Choroid plexus epithelial cell (primary cell): ENCODE measurements around the gene HBM.

Source experiments
- DNase-seq: peaks from one replicate; pipeline ENCODE4 v3.0.0-alpha.2; 2010; ENCODE audit warnings: low read depth
- H3K4me3 ChIP-seq: 2 replicates; pipeline ENCODE4 v1.5.1; 2011; ENCODE audit warnings: low read depth, mild to moderate bottlenecking, control low read depth, low read length, moderate library complexity
- TF ChIP-seq, protein P1 (sequence below): conservative IDR thresholded peaks from 2 replicates; pipeline ENCODE4 v1.5.1; 2011; ENCODE audit warnings: low read depth, mild to moderate bottlenecking, control low read depth, inconsistent platforms, low read length, moderate library complexity

HBM gene

DNA sequence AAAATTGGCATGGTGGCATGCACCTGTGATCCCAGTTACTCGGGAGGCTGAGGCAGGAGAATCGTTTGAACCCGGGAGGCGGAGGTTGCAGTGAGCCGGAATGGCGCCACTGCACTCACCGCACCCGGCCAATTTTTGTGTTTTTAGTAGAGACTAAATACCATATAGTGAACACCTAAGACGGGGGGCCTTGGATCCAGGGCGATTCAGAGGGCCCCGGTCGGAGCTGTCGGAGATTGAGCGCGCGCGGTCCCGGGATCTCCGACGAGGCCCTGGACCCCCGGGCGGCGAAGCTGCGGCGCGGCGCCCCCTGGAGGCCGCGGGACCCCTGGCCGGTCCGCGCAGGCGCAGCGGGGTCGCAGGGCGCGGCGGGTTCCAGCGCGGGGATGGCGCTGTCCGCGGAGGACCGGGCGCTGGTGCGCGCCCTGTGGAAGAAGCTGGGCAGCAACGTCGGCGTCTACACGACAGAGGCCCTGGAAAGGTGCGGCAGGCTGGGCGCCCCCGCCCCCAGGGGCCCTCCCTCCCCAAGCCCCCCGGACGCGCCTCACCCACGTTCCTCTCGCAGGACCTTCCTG is 14.4 kb downstream of the HBM start, which contains the start of gene HBQ1:
TSS of gene HBQ1 (plus strand) at position 359 of the 575 bp plus-strand sequence. CDS start at position 387, 28 bp downstream.
- peak within 1 kb of the TSS; percentile 29 for H3K4me3 ChIP-seq
- DNase-seq: peak; percentile 13
- TF ChIP-seq, protein P1, sequence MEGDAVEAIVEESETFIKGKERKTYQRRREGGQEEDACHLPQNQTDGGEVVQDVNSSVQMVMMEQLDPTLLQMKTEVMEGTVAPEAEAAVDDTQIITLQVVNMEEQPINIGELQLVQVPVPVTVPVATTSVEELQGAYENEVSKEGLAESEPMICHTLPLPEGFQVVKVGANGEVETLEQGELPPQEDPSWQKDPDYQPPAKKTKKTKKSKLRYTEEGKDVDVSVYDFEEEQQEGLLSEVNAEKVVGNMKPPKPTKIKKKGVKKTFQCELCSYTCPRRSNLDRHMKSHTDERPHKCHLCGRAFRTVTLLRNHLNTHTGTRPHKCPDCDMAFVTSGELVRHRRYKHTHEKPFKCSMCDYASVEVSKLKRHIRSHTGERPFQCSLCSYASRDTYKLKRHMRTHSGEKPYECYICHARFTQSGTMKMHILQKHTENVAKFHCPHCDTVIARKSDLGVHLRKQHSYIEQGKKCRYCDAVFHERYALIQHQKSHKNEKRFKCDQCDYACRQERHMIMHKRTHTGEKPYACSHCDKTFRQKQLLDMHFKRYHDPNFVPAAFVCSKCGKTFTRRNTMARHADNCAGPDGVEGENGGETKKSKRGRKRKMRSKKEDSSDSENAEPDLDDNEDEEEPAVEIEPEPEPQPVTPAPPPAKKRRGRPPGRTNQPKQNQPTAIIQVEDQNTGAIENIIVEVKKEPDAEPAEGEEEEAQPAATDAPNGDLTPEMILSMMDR: no peak

DNA sequence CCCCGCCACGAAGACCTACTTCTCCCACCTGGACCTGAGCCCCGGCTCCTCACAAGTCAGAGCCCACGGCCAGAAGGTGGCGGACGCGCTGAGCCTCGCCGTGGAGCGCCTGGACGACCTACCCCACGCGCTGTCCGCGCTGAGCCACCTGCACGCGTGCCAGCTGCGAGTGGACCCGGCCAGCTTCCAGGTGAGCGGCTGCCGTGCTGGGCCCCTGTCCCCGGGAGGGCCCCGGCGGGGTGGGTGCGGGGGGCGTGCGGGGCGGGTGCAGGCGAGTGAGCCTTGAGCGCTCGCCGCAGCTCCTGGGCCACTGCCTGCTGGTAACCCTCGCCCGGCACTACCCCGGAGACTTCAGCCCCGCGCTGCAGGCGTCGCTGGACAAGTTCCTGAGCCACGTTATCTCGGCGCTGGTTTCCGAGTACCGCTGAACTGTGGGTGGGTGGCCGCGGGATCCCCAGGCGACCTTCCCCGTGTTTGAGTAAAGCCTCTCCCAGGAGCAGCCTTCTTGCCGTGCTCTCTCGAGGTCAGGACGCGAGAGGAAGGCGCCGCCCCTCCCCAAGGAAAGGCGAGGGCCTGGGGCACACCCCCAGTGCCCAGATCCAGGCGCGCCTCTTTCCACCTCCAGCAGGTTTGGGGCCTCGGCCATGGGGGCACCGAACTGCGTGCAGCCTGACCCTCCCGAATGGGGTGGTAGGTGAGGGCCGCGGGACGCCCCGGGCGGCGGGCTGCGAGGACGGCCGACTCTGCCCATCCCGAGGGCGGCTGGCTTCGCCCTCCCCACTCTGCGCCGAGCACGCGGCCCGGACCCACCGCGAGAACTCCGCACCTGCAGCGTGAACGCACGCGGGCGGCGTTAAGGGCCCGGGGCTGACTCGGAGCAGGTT is 15.1 kb downstream of the HBM start:
- peak overlapping the region; percentile 29 for H3K4me3 ChIP-seq
- peak; percentile 68 for DNase-seq
- TF ChIP-seq, protein P1: peak; percentile 10

DNA sequence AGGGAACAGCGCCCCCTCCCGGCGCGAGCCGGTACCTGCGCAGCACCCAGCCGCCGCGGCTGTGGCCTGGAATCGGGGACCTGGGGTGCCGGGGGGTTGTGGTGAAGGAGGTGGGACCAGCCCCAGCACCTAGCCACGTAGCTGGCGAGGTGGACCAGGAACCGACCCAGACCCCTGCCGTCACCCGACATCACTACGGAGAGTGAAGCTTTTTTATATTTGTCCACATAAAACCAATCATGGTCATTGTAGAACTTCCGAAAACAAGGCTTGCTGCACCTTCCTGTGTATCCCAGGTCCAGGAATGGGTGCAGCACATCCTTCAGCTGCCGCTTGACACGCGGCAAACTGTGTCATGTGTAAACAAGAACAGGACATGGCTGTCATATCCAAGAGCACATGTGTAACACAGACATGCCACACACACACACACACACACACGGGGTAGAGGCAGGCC is 15.8 kb downstream of the HBM start:
- TF ChIP-seq, protein P1: peak; percentile 79
- peak; percentile 20 for DNase-seq
- no peak overlapping the region for H3K4me3 ChIP-seq

DNA sequence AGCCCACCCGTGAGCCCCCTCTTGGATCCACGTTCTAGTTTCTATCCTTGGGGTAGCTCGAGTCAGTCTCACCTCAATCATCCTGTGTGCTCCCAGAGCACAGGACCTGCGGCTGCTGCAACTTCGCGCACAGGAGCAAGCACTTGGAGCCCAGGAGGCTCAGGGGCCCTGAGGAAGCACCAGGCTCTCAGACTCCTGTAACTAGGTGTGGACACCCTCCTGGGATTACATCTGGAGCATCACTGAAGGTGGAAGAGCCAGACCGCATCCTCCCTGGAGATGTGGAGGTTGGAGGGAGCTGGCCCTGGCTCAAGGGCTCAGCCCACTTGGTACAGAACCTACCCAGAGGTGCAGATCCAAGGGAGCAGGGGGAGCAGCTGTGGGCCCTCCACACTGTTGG is 17.2 kb downstream of the HBM start:
- TF ChIP-seq, protein P1: no peak
- no peak for DNase-seq
- H3K4me3 ChIP-seq: no peak overlapping the region

DNA sequence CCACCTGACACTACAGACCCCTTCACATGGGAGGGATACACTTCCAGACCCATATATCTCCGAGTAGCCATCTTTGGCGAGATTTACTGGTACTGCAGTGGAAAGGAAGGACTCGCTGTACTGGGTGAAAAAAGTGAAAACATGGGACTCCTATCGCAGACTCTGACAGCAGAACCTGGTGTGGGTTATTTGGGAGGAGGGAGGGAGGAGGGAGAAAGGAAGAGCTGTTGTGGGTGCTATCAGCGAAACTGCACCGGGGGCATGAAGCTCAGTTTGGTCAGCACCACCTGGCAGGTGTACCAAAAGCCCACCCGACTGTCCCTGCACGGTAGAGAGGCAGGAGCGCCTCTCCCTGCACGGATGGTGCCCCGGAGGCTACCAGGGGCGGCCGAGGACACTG is 19.4 kb downstream of the HBM start:
- no peak for DNase-seq
- no peak overlapping the region for H3K4me3 ChIP-seq
- TF ChIP-seq, protein P1: no peak

DNA sequence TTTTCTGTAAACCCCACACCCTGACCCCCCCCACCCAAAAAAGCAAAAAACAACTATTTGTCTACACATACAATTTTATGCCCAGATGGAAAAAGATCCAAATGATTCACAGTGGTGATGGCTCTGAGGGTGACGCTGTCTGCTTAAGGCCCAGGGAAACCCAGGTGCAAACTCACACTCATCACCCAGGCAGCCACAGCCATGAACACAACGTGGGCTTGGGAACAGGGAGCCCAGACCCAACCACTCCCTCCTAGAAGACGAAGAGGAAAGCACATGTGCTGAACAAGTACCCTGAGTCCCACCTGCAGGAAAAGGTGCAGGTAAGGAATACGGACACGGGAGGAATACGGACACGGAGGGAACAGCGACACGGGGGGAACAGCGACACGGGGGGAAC is 19.9 kb downstream of the HBM start:
- no peak for DNase-seq
- no peak overlapping the region for H3K4me3 ChIP-seq
- TF ChIP-seq, protein P1: no peak
